Type B pancreatic cell (in vitro differentiated cells): Measurements from ENCODE around the gene TOM1. TPM values are rescaled to one million over a fixed set of nuclear protein-coding genes. Genes with fewer than 3 reads are reported as not detected.

Source experiments
- DNase-seq: peaks from one replicate; pipeline ENCODE4 v3.0.0; 2021; ENCODE audit warnings: mixed read lengths; ENCODE audit not compliant: unreplicated experiment; ENCODE audit errors: extremely low spot score
- H3K27ac Mint-ChIP-seq: 2 replicates; pipeline ENCODE4 v1.8.0; 2021; ENCODE audit warnings: mild to moderate bottlenecking, mixed read lengths
- H3K27me3 Mint-ChIP-seq: 2 replicates; pipeline ENCODE4 v1.8.0; 2021; ENCODE audit warnings: mixed read lengths
- H3K36me3 Mint-ChIP-seq: 2 replicates; pipeline ENCODE4 v1.8.0; 2021; ENCODE audit warnings: mixed read lengths
- H3K4me1 Mint-ChIP-seq: one replicate; pipeline ENCODE4 v1.8.0; 2021; ENCODE audit warnings: mixed read lengths; ENCODE audit not compliant: unreplicated experiment
- H3K4me3 Mint-ChIP-seq: 2 replicates; pipeline ENCODE4 v1.8.0; 2021; ENCODE audit warnings: mild to moderate bottlenecking, mixed read lengths
- H3K9me3 Mint-ChIP-seq: 2 replicates; pipeline ENCODE4 v1.8.0; 2021; ENCODE audit warnings: mixed read lengths
- total RNA-seq: library from RNA; stranded (reverse); gene quantifications from 2 replicates; pipeline ENCODE4 v1.2.1, GENCODE V29; 2021; ENCODE audit warnings: low replicate concordance
- TF ChIP-seq, protein P1 (sequence below): fragments of 200-600 bp; sonication (generic); conservative IDR thresholded peaks from 2 replicates; pipeline ENCODE4 v1.5.0; 2021; ENCODE audit warnings: antibody characterized with exemption, mild to moderate bottlenecking

The TOM1 gene
- total RNA-seq, 1 donor from 2014 or later = 37.6 TPM

- no peaks in the 10 kb centered on the region for H3K9me3 Mint-ChIP-seq
- H3K36me3 Mint-ChIP-seq = peaks cover 3% of the 10 kb centered on the region
- no peak overlapping the region for H3K27ac Mint-ChIP-seq
- H3K4me1 Mint-ChIP-seq = peaks cover 5% of the 10 kb centered on the region
- H3K4me3 Mint-ChIP-seq = no peak overlapping the region
- H3K27me3 Mint-ChIP-seq = no peaks in the 10 kb centered on the region
- no peak for DNase-seq
- TF ChIP-seq, protein P1, sequence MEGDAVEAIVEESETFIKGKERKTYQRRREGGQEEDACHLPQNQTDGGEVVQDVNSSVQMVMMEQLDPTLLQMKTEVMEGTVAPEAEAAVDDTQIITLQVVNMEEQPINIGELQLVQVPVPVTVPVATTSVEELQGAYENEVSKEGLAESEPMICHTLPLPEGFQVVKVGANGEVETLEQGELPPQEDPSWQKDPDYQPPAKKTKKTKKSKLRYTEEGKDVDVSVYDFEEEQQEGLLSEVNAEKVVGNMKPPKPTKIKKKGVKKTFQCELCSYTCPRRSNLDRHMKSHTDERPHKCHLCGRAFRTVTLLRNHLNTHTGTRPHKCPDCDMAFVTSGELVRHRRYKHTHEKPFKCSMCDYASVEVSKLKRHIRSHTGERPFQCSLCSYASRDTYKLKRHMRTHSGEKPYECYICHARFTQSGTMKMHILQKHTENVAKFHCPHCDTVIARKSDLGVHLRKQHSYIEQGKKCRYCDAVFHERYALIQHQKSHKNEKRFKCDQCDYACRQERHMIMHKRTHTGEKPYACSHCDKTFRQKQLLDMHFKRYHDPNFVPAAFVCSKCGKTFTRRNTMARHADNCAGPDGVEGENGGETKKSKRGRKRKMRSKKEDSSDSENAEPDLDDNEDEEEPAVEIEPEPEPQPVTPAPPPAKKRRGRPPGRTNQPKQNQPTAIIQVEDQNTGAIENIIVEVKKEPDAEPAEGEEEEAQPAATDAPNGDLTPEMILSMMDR = no peak
Measured at GRCh38 chr22:35333220-35333619, 33.5 kb downstream of the TOM1 start.

GRCh38 chr22:35334004-35334403 lies 34.3 kb downstream of the TOM1 start:
- no peak overlapping the region for H3K4me3 Mint-ChIP-seq
- H3K4me1 Mint-ChIP-seq = peaks cover 5% of the 10 kb centered on the region
- H3K36me3 Mint-ChIP-seq = peaks cover 3% of the 10 kb centered on the region
- TF ChIP-seq, protein P1 = no peak
- no peak overlapping the region for H3K27ac Mint-ChIP-seq
- H3K9me3 Mint-ChIP-seq = no peaks in the 10 kb centered on the region
- H3K27me3 Mint-ChIP-seq = no peaks in the 10 kb centered on the region
- DNase-seq = no peak

DNA sequence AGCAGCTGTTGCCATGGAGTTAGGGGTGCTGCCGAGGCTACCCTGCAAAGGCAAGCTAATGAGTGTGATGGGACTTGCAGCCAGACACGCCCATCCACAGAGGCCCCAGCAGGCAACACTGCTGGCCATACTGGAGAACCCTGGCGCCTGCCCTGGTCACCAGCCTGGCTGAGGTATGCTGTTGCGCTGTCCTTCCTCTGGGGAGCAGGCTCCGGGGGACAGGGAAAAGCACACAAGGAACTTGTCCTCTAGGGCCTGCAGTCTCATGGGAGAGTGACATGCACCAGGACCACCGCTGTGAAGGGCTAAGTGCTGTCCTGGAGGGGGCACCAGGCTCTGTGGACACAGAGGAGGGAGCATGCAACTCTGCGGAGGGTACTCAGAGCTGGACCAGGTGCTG lies 35.8 kb downstream of the TOM1 start:
- no peak overlapping the region for H3K4me3 Mint-ChIP-seq
- H3K4me1 Mint-ChIP-seq = peaks cover 5% of the 10 kb centered on the region
- H3K27ac Mint-ChIP-seq = no peak overlapping the region
- peaks cover 5% of the 10 kb centered on the region for H3K36me3 Mint-ChIP-seq
- H3K9me3 Mint-ChIP-seq = no peaks in the 10 kb centered on the region
- H3K27me3 Mint-ChIP-seq = no peaks in the 10 kb centered on the region
- TF ChIP-seq, protein P1 = no peak
- no peak for DNase-seq

- DNase-seq = no peak
- H3K4me1 Mint-ChIP-seq = peaks cover 5% of the 10 kb centered on the region
- H3K27me3 Mint-ChIP-seq = no peaks in the 10 kb centered on the region
- TF ChIP-seq, protein P1 = no peak
- no peak overlapping the region for H3K27ac Mint-ChIP-seq
- H3K9me3 Mint-ChIP-seq = no peaks in the 10 kb centered on the region
- no peak overlapping the region for H3K4me3 Mint-ChIP-seq
- H3K36me3 Mint-ChIP-seq = peaks cover 9% of the 10 kb centered on the region
Measured at GRCh38 chr22:35335936-35336781, 36.5 kb downstream of the TOM1 start.

- Mint-ChIP-seq H3K4me3 (no peak overlapping the region), H3K27ac (no peak overlapping the region), H3K9me3 (no peaks in the 10 kb centered on the region), H3K4me1 (peaks cover 5% of the 10 kb centered on the region), H3K27me3 (no peaks in the 10 kb centered on the region), H3K36me3 (peaks cover 9% of the 10 kb centered on the region)
- no peak for DNase-seq
- TF ChIP-seq, protein P1 = no peak
Measured at GRCh38 chr22:35337932-35338331, 38.2 kb downstream of the TOM1 start.
